ENCODE measurements around the gene ASB4. TPM values are rescaled to one million over a fixed set of nuclear protein-coding genes. Genes with fewer than 3 reads are reported as not detected.

ASB4 gene
- total and polyA plus RNA-seq, 2 experiments from 2014 or later, result not detected

DNA sequence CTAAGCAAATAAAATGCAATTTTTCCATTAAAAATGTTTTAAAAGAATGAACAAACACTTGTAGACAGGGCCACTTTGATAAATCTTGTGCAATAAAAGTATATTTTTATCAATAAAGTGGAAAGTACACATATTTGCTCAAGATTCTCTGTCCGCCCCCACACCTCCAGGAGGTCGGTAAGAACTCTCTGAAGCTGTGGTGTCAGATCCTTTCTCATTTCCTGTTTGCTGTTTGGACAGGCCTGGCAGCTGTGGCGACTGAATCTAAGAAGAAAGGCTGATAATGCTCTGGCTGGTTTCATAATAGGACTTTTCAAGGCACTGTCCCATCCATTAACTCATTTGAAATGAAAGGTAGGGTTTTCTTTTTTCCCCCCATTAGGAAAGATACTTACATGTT is 15.3 kb upstream of the ASB4 start (continued):
- TF ChIP-seq, protein P1, sequence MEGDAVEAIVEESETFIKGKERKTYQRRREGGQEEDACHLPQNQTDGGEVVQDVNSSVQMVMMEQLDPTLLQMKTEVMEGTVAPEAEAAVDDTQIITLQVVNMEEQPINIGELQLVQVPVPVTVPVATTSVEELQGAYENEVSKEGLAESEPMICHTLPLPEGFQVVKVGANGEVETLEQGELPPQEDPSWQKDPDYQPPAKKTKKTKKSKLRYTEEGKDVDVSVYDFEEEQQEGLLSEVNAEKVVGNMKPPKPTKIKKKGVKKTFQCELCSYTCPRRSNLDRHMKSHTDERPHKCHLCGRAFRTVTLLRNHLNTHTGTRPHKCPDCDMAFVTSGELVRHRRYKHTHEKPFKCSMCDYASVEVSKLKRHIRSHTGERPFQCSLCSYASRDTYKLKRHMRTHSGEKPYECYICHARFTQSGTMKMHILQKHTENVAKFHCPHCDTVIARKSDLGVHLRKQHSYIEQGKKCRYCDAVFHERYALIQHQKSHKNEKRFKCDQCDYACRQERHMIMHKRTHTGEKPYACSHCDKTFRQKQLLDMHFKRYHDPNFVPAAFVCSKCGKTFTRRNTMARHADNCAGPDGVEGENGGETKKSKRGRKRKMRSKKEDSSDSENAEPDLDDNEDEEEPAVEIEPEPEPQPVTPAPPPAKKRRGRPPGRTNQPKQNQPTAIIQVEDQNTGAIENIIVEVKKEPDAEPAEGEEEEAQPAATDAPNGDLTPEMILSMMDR (conservative IDR thresholded peaks at IDR 0.05; ENCODE audit: low read depth in 2 of 2), result no peak
- TF ChIP-seq, protein P2, sequence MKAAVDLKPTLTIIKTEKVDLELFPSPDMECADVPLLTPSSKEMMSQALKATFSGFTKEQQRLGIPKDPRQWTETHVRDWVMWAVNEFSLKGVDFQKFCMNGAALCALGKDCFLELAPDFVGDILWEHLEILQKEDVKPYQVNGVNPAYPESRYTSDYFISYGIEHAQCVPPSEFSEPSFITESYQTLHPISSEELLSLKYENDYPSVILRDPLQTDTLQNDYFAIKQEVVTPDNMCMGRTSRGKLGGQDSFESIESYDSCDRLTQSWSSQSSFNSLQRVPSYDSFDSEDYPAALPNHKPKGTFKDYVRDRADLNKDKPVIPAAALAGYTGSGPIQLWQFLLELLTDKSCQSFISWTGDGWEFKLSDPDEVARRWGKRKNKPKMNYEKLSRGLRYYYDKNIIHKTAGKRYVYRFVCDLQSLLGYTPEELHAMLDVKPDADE (IDR thresholded peaks at IDR 0.05), result no peak
- TF ChIP-seq ZNF114 (CRISPR knock-in tag; IDR thresholded peaks at IDR 0.05) (no peak), JUNB (IDR thresholded peaks at IDR 0.05; ENCODE audit: unreplicated experiment) (no peak), NANOG (IDR thresholded peaks at IDR 0.05; ENCODE audit: borderline replicate concordance) (no peak), POLR2AphosphoS5 (IDR thresholded peaks at IDR 0.05; ENCODE audit: low read depth) (no peak), ZNF331 (CRISPR knock-in tag; IDR thresholded peaks at IDR 0.05; ENCODE audit: low read depth) (no peak), EZH2 (IDR thresholded peaks at IDR 0.05; ENCODE audit: low read depth, unreplicated experiment) (no peak)

- Histone ChIP-seq H3K79me2 (replicated peaks; ENCODE audit: insufficient read depth) (no peaks in the 10 kb centered on the region), H3K4me2 (peak overlapping the region; percentile 64), H3K27me3 (ENCODE audit: insufficient read depth) (no peaks in the 10 kb centered on the region), H3K27ac (ENCODE audit: low read depth) (no peak overlapping the region), H3K9me2 (ENCODE audit: insufficient read depth) (peaks cover 3% of the 10 kb centered on the region; the same call in 1 of the 2 replicates), H3K4me3 (no peak overlapping the region), H2AFZ (no peak overlapping the region), H3F3A (replicated peaks; ENCODE audit: low read depth) (no peaks in the 10 kb centered on the region), H4K20me1 (replicated peaks; ENCODE audit: insufficient read depth) (no peaks in the 10 kb centered on the region), H3K36me3 (ENCODE audit: insufficient read depth) (no peaks in the 10 kb centered on the region), H3K4me1 (ENCODE audit: insufficient read depth) (peaks cover 30% of the 10 kb centered on the region)
- ATAC-seq, result peak; percentile 48; the same call in 2 of the 3 replicates
- Mint-ChIP-seq H3K36me3 (ENCODE audit: low read depth) (no peaks in the 10 kb centered on the region), H3K4me3 (no peak overlapping the region; the same call in 2 of the 3 replicates), H3K4me1 (peaks cover 32% of the 10 kb centered on the region), H3K27ac (no peak overlapping the region), H3K9me3 (no peaks in the 10 kb centered on the region), H3K27me3 (ENCODE audit: insufficient read depth, low read depth, poor library complexity) (no peaks in the 10 kb centered on the region)
- peak; percentile 29 for DNase-seq (ENCODE audit: low spot score)
- TF ChIP-seq ZNF114 (CRISPR knock-in tag; IDR thresholded peaks at IDR 0.05) (no peak), EZH2 (IDR thresholded peaks at IDR 0.05; ENCODE audit: low read depth, unreplicated experiment) (no peak), POLR2AphosphoS5 (IDR thresholded peaks at IDR 0.05; ENCODE audit: low read depth) (no peak), JUNB (IDR thresholded peaks at IDR 0.05; ENCODE audit: unreplicated experiment) (no peak), ZNF331 (CRISPR knock-in tag; IDR thresholded peaks at IDR 0.05; ENCODE audit: low read depth) (no peak), NANOG (IDR thresholded peaks at IDR 0.05; ENCODE audit: borderline replicate concordance) (no peak), EZH2phosphoT487 (IDR thresholded peaks at IDR 0.05; ENCODE audit: unreplicated experiment) (no peak), CREB1 (CRISPR knock-in tag; IDR thresholded peaks at IDR 0.05; ENCODE audit: low read depth) (no peak)
- TF ChIP-seq, protein P3, sequence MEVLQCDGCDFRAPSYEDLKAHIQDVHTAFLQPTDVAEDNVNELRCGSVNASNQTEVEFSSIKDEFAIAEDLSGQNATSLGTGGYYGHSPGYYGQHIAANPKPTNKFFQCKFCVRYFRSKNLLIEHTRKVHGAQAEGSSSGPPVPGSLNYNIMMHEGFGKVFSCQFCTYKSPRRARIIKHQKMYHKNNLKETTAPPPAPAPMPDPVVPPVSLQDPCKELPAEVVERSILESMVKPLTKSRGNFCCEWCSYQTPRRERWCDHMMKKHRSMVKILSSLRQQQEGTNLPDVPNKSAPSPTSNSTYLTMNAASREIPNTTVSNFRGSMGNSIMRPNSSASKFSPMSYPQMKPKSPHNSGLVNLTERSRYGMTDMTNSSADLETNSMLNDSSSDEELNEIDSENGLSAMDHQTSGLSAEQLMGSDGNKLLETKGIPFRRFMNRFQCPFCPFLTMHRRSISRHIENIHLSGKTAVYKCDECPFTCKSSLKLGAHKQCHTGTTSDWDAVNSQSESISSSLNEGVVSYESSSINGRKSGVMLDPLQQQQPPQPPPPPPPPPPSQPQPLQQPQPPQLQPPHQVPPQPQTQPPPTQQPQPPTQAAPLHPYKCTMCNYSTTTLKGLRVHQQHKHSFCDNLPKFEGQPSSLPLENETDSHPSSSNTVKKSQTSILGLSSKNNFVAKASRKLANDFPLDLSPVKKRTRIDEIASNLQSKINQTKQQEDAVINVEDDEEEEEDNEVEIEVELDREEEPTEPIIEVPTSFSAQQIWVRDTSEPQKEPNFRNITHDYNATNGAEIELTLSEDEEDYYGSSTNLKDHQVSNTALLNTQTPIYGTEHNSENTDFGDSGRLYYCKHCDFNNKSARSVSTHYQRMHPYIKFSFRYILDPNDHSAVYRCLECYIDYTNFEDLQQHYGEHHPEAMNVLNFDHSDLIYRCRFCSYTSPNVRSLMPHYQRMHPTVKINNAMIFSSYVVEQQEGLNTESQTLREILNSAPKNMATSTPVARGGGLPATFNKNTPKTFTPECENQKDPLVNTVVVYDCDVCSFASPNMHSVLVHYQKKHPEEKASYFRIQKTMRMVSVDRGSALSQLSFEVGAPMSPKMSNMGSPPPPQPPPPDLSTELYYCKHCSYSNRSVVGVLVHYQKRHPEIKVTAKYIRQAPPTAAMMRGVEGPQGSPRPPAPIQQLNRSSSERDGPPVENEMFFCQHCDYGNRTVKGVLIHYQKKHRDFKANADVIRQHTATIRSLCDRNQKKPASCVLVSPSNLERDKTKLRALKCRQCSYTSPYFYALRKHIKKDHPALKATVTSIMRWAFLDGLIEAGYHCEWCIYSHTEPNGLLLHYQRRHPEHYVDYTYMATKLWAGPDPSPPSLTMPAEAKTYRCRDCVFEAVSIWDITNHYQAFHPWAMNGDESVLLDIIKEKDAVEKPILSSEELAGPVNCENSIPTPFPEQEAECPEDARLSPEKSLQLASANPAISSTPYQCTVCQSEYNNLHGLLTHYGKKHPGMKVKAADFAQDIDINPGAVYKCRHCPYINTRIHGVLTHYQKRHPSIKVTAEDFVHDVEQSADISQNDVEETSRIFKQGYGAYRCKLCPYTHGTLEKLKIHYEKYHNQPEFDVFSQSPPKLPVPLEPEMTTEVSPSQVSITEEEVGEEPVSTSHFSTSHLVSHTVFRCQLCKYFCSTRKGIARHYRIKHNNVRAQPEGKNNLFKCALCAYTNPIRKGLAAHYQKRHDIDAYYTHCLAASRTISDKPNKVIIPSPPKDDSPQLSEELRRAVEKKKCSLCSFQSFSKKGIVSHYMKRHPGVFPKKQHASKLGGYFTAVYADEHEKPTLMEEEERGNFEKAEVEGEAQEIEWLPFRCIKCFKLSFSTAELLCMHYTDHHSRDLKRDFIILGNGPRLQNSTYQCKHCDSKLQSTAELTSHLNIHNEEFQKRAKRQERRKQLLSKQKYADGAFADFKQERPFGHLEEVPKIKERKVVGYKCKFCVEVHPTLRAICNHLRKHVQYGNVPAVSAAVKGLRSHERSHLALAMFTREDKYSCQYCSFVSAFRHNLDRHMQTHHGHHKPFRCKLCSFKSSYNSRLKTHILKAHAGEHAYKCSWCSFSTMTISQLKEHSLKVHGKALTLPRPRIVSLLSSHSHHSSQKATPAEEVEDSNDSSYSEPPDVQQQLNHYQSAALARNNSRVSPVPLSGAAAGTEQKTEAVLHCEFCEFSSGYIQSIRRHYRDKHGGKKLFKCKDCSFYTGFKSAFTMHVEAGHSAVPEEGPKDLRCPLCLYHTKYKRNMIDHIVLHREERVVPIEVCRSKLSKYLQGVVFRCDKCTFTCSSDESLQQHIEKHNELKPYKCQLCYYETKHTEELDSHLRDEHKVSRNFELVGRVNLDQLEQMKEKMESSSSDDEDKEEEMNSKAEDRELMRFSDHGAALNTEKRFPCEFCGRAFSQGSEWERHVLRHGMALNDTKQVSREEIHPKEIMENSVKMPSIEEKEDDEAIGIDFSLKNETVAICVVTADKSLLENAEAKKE (CRISPR knock-in tag; IDR thresholded peaks at IDR 0.05), result no peak
- TF ChIP-seq, protein P1 (conservative IDR thresholded peaks at IDR 0.05; ENCODE audit: low read depth in 2 of 2), result no peak
These were observed 14.7 kb upstream of the ASB4 start for GRCh38 chr7:95471071-95471470.

All from GM23338 (cell line).